ENCODE results near the gene CHCHD3.
"Not testable (repeated sequence)": the region's sequence is repeated elsewhere in the genome, so short reads cannot be mapped to it uniquely, and the experiment has no call there.

Gene CHCHD3

DNA sequence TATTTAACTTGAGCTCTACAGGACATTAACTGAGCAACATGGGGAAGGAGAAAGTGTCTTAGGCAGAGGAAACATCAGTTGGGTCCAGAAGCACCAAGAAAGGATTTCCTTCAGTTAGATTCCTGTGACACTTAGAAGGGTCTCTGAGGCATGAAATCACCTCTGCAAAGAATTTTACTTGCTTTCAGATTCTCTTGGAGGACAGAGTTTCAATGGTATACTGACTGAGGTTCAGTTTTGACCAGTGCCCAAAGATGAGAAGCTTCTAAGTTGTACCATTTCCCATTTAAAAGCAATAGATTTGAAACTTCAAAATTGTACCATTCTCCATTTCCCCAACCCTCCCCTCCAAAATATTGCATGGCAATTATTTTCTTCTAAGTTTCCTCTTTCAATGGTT, 102.4 kb downstream of the CHCHD3 start:
- DNase-seq (ENCODE audit: insufficient read length, low spot score) (no peak), FAIRE-seq (no peak)
- TF ChIP-seq POLR2AphosphoS5 (IDR thresholded peaks at IDR 0.05; ENCODE audit: low read depth, low read length) (no peak), POLR2A (IDR thresholded peaks at IDR 0.05; ENCODE audit: low read depth, low read length) (no peak), POU2F2 (IDR thresholded peaks at IDR 0.05; ENCODE audit: low read depth, low read length) (no peak), PAX5 (IDR thresholded peaks at IDR 0.05; ENCODE audit: insufficient read depth, low read length, severe bottlenecking) (no peak), SPI1 (IDR thresholded peaks at IDR 0.05; ENCODE audit: low read depth, low read length) (no peak), TAF1 (IDR thresholded peaks at IDR 0.05; ENCODE audit: low read depth, low read length) (no peak)

GRCh38 chr7:132977234-132977633, 104.7 kb downstream of the CHCHD3 start:
- DNase-seq (ENCODE audit: insufficient read length, low spot score): no peak
- no peak for FAIRE-seq
- TF ChIP-seq POU2F2 (IDR thresholded peaks at IDR 0.05; ENCODE audit: low read depth, low read length) (no peak), POLR2A (IDR thresholded peaks at IDR 0.05; ENCODE audit: low read depth, low read length) (no peak)

- no peak for FAIRE-seq
- no peak for DNase-seq (ENCODE audit: insufficient read length, low spot score)
- no peak for TF ChIP-seq POU2F2 (IDR thresholded peaks at IDR 0.05; ENCODE audit: low read depth, low read length)
Measured at GRCh38 chr7:132972745-132973144, 109.1 kb downstream of the CHCHD3 start.

GRCh38 chr7:132970257-132970656, 111.6 kb downstream of the CHCHD3 start:
- no peak for FAIRE-seq

GRCh38 chr7:132969520-132969919, 112.4 kb downstream of the CHCHD3 start:
- DNase-seq (ENCODE audit: insufficient read length, low spot score): no peak
- FAIRE-seq: no peak
- TF ChIP-seq SPI1 (IDR thresholded peaks at IDR 0.05; ENCODE audit: low read depth, low read length): no peak
- TF ChIP-seq TAF1 (IDR thresholded peaks at IDR 0.05; ENCODE audit: low read depth, low read length): no peak
- TF ChIP-seq POLR2AphosphoS5 (IDR thresholded peaks at IDR 0.05; ENCODE audit: low read depth, low read length): no peak
- TF ChIP-seq PAX5 (IDR thresholded peaks at IDR 0.05; ENCODE audit: insufficient read depth, low read length, severe bottlenecking): no peak
- no peak for TF ChIP-seq POU2F2 (IDR thresholded peaks at IDR 0.05; ENCODE audit: low read depth, low read length)
- no peak for TF ChIP-seq POLR2A (IDR thresholded peaks at IDR 0.05; ENCODE audit: low read depth, low read length)

More at GRCh38 chr7:132970257-132970656, 111.6 kb downstream of the CHCHD3 start:
- no peak for DNase-seq (ENCODE audit: insufficient read length, low spot score)
- no peak for TF ChIP-seq POLR2AphosphoS5 (IDR thresholded peaks at IDR 0.05; ENCODE audit: low read depth, low read length)
- no peak for TF ChIP-seq POU2F2 (IDR thresholded peaks at IDR 0.05; ENCODE audit: low read depth, low read length)
- TF ChIP-seq PAX5 (IDR thresholded peaks at IDR 0.05; ENCODE audit: insufficient read depth, low read length, severe bottlenecking): no peak
- TF ChIP-seq SPI1 (IDR thresholded peaks at IDR 0.05; ENCODE audit: low read depth, low read length): no peak
- TF ChIP-seq POLR2A (IDR thresholded peaks at IDR 0.05; ENCODE audit: low read depth, low read length): no peak
- no peak for TF ChIP-seq TAF1 (IDR thresholded peaks at IDR 0.05; ENCODE audit: low read depth, low read length)

DNA sequence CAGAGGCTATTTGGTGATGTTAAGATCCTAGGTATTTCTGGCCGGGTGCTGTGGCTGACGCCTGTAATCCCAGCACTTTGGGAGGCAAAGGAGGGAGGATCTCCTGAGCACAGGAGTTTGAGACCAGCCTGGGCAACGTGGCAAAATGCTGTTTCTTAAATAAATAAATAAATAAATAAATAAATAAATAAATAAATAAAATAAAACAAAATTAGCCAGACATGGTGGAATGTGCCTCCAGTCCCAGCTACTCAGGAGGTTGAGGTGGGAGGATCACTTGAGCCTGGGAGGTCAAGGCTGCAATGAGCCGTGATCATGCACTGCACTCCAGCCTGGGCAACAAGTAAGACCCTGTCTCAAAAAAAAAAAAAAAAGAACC, 114.4 kb downstream of the CHCHD3 start:
- not testable (repeated sequence) for FAIRE-seq; DNase-seq (ENCODE audit: insufficient read length, low spot score)

DNA sequence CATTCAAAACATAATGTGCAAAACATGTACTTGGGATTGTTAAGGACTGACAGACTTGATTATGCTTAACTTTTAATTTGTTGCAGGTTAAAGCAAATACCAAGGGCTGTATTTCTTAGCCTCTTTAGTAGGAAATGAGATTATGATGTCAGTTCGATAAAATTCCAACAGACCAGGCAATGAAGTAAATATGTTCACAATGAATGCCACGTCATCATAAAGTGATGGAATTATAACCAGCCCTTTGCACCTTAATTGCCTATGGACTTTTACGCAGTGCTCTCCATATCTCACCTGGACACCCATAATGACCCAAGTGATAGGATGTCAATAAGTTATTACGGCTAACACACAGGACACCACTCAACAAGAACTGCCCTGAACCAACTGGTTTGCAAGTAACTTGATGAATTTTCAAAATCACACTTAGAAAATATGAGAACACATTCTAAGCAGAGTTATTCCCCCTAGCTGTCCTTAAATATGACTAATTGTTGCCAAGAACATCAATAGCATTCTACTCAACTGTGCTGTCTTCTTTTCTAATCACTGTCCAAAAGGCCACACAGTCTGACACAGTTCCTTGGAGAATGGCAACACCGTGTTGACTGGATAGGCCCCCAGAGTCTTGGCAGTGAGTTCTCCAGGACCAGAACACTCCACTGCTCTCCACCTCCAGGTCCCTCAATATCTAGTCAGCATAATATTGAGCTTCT, 115.0 kb downstream of the CHCHD3 start:
- no peak for DNase-seq (ENCODE audit: insufficient read length, low spot score)
- TF ChIP-seq PAX5 (IDR thresholded peaks at IDR 0.05; ENCODE audit: insufficient read depth, low read length, severe bottlenecking) (no peak), POLR2A (IDR thresholded peaks at IDR 0.05; ENCODE audit: low read depth, low read length) (no peak), POU2F2 (IDR thresholded peaks at IDR 0.05; ENCODE audit: low read depth, low read length) (no peak)

GRCh38 chr7:132965951-132966350, 115.9 kb downstream of the CHCHD3 start:
- DNase-seq (ENCODE audit: insufficient read length, low spot score) (no peak), FAIRE-seq (no peak)
- TF ChIP-seq POU2F2 (IDR thresholded peaks at IDR 0.05; ENCODE audit: low read depth, low read length) (no peak), POLR2A (IDR thresholded peaks at IDR 0.05; ENCODE audit: low read depth, low read length) (no peak), POLR2AphosphoS5 (IDR thresholded peaks at IDR 0.05; ENCODE audit: low read depth, low read length) (no peak), PAX5 (IDR thresholded peaks at IDR 0.05; ENCODE audit: insufficient read depth, low read length, severe bottlenecking) (no peak), SPI1 (IDR thresholded peaks at IDR 0.05; ENCODE audit: low read depth, low read length) (no peak)

More for the DNA sequence above, 115.0 kb downstream of the CHCHD3 start:
- FAIRE-seq: no peak

GRCh38 chr7:132964876-132965275, 117.0 kb downstream of the CHCHD3 start:
- TF ChIP-seq TAF1 (IDR thresholded peaks at IDR 0.05; ENCODE audit: low read depth, low read length) (no peak), POU2F2 (IDR thresholded peaks at IDR 0.05; ENCODE audit: low read depth, low read length) (no peak), POLR2A (IDR thresholded peaks at IDR 0.05; ENCODE audit: low read depth, low read length) (no peak), POLR2AphosphoS5 (IDR thresholded peaks at IDR 0.05; ENCODE audit: low read depth, low read length) (no peak), PAX5 (IDR thresholded peaks at IDR 0.05; ENCODE audit: insufficient read depth, low read length, severe bottlenecking) (no peak), SPI1 (IDR thresholded peaks at IDR 0.05; ENCODE audit: low read depth, low read length) (no peak)
- peak; percentile 57 for FAIRE-seq
- DNase-seq (ENCODE audit: insufficient read length, low spot score): no peak

GRCh38 chr7:132959891-132960290, 122.0 kb downstream of the CHCHD3 start:
- no peak for TF ChIP-seq POLR2AphosphoS5 (IDR thresholded peaks at IDR 0.05; ENCODE audit: low read depth, low read length)
- no peak for TF ChIP-seq TAF1 (IDR thresholded peaks at IDR 0.05; ENCODE audit: low read depth, low read length)
- TF ChIP-seq POLR2A (IDR thresholded peaks at IDR 0.05; ENCODE audit: low read depth, low read length): no peak
- no peak for TF ChIP-seq POU2F2 (IDR thresholded peaks at IDR 0.05; ENCODE audit: low read depth, low read length)
- no peak for TF ChIP-seq SPI1 (IDR thresholded peaks at IDR 0.05; ENCODE audit: low read depth, low read length)
- no peak for TF ChIP-seq PAX5 (IDR thresholded peaks at IDR 0.05; ENCODE audit: insufficient read depth, low read length, severe bottlenecking)
- DNase-seq (ENCODE audit: insufficient read length, low spot score): no peak
- no peak for FAIRE-seq

DNA sequence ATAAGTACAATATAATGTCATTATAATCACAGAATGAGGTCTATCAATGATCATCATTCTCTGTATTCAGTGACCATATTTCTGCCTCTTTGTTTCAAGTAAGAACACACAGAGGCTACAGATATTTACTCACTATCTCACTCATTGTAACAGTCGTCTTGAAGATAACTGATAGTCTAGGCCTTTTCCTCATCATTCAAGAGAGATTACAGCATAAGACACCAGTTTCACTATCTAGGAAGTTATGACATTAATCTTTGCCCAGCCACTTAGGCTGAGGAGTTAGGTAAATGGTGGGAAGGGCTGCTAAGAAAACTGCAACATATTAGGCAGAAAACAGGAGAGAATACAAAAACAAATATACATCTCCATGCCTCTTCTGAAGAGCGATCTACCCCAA, 125.3 kb downstream of the CHCHD3 start:
- FAIRE-seq (peak; percentile 33), DNase-seq (ENCODE audit: insufficient read length, low spot score) (no peak)
- TF ChIP-seq TAF1 (IDR thresholded peaks at IDR 0.05; ENCODE audit: low read depth, low read length) (no peak), POLR2A (IDR thresholded peaks at IDR 0.05; ENCODE audit: low read depth, low read length) (no peak), POLR2AphosphoS5 (IDR thresholded peaks at IDR 0.05; ENCODE audit: low read depth, low read length) (no peak), PAX5 (IDR thresholded peaks at IDR 0.05; ENCODE audit: insufficient read depth, low read length, severe bottlenecking) (no peak), SPI1 (IDR thresholded peaks at IDR 0.05; ENCODE audit: low read depth, low read length) (no peak), POU2F2 (IDR thresholded peaks at IDR 0.05; ENCODE audit: low read depth, low read length) (no peak)
